WERI-Rb-1 (cell line): Measurements from ENCODE around the gene PDE6G.
A peak's percentile ranks its signal among the peaks of the same experiment; 100 is the strongest.

Experiments used
- DNase-seq: peaks from one replicate; pipeline ENCODE4 v3.0.0-alpha.2; 2020
- H3K27ac ChIP-seq: fragments of 250-450 bp; sonication (Bioruptor Pico); 2 replicates; pipeline ENCODE4 v1.5.1; 2020; ENCODE audit warnings: mild to moderate bottlenecking, moderate library complexity
- H3K27me3 ChIP-seq: fragments of 250-450 bp; sonication (Bioruptor Pico); 2 replicates; pipeline ENCODE4 v1.5.1; 2021; ENCODE audit warnings: mild to moderate bottlenecking, low read depth, moderate library complexity; ENCODE audit not compliant: insufficient read depth, severe bottlenecking
- H3K36me3 ChIP-seq: fragments of 250-450 bp; sonication (Bioruptor Pico); 2 replicates; pipeline ENCODE4 v1.5.1; 2020; ENCODE audit warnings: mild to moderate bottlenecking, moderate library complexity
- H3K4me3 ChIP-seq: 2 replicates; pipeline ENCODE4 v1.5.1; 2011; ENCODE audit warnings: low read depth, mild to moderate bottlenecking, control low read depth, low read length
- H3K9me3 ChIP-seq: fragments of 250-450 bp; sonication (Bioruptor Pico); 2 replicates; pipeline ENCODE4 v1.5.1; 2021; ENCODE audit warnings: mild to moderate bottlenecking, moderate library complexity; ENCODE audit not compliant: severe bottlenecking
- TF ChIP-seq, protein P1 (sequence below): IDR thresholded peaks from 2 replicates; pipeline ENCODE4 v1.5.1; 2011; ENCODE audit warnings: low read depth, mild to moderate bottlenecking, control low read depth, inconsistent platforms, low read length

PDE6G gene

GRCh38 chr17:81652906-81653771, 3.2 kb downstream of the PDE6G start:
- Histone ChIP-seq H3K27ac (peak overlapping the region; percentile 1; the same call in 1 of the 2 replicates), H3K36me3 (no peaks in the 10 kb centered on the region), H3K27me3 (no peaks in the 10 kb centered on the region), H3K4me3 (no peak overlapping the region), H3K9me3 (peaks cover 11% of the 10 kb centered on the region)
- no peak for DNase-seq
- TF ChIP-seq, protein P1, sequence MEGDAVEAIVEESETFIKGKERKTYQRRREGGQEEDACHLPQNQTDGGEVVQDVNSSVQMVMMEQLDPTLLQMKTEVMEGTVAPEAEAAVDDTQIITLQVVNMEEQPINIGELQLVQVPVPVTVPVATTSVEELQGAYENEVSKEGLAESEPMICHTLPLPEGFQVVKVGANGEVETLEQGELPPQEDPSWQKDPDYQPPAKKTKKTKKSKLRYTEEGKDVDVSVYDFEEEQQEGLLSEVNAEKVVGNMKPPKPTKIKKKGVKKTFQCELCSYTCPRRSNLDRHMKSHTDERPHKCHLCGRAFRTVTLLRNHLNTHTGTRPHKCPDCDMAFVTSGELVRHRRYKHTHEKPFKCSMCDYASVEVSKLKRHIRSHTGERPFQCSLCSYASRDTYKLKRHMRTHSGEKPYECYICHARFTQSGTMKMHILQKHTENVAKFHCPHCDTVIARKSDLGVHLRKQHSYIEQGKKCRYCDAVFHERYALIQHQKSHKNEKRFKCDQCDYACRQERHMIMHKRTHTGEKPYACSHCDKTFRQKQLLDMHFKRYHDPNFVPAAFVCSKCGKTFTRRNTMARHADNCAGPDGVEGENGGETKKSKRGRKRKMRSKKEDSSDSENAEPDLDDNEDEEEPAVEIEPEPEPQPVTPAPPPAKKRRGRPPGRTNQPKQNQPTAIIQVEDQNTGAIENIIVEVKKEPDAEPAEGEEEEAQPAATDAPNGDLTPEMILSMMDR = no peak

DNA sequence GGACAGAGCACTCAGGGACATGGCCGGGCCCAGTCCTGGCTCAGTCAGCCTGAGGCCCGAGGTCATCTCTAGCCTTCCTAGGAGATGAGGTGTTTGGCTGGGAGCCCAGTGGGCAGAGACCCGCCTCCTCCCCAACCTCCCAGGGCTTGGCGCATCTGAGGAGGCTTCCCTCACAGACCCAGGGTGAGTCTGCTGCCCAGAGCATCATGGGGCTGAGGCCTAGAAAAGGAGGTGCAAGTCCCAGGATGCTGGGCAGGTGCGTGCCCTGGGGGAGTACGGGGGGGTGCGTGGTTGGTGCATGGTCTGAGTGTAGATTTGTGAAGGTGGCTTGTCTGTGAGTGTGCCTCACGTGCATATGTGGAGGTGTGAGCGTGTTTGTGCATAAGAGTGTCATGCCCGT, 4.7 kb downstream of the PDE6G start:
- TF ChIP-seq, protein P1 = no peak
- DNase-seq = no peak
- Histone ChIP-seq H3K27me3 (no peaks in the 10 kb centered on the region), H3K4me3 (no peak overlapping the region), H3K36me3 (no peaks in the 10 kb centered on the region), H3K27ac (no peak overlapping the region), H3K9me3 (peaks cover 11% of the 10 kb centered on the region)

DNA sequence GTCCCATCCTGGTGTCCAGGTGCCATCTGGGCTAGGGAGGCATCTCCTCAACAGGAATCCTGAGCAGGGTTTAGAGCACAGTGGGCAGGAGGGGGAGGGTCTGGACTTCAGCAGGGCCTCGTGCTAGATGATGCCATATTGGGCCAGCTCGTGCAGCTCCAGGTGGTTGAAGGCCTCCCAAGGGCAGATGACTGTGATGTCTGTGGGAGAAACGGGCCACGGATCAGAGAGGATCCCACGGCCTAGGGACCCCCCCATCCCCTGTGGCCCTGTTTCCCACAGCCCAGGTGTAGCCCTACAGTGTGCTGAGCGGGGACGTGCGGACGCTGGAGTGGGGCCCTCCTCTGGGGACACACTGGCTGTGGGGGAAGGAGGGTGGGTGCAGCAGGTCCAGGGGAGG, 5.4 kb downstream of the PDE6G start:
- H3K27ac ChIP-seq = no peak overlapping the region; the same call in 1 of the 2 replicates
- H3K9me3 ChIP-seq = peaks cover 11% of the 10 kb centered on the region
- H3K36me3 ChIP-seq = no peaks in the 10 kb centered on the region
- no peak for DNase-seq
- no peak overlapping the region for H3K4me3 ChIP-seq
- TF ChIP-seq, protein P1 = no peak
- H3K27me3 ChIP-seq = no peaks in the 10 kb centered on the region

GRCh38 chr17:81648707-81649085, 7.6 kb downstream of the PDE6G start:
- no peak for DNase-seq
- Histone ChIP-seq H3K9me3 (peaks cover 11% of the 10 kb centered on the region), H3K36me3 (no peaks in the 10 kb centered on the region), H3K4me3 (no peak overlapping the region), H3K27me3 (no peaks in the 10 kb centered on the region), H3K27ac (no peak overlapping the region)
- TF ChIP-seq, protein P1 = no peak

DNA sequence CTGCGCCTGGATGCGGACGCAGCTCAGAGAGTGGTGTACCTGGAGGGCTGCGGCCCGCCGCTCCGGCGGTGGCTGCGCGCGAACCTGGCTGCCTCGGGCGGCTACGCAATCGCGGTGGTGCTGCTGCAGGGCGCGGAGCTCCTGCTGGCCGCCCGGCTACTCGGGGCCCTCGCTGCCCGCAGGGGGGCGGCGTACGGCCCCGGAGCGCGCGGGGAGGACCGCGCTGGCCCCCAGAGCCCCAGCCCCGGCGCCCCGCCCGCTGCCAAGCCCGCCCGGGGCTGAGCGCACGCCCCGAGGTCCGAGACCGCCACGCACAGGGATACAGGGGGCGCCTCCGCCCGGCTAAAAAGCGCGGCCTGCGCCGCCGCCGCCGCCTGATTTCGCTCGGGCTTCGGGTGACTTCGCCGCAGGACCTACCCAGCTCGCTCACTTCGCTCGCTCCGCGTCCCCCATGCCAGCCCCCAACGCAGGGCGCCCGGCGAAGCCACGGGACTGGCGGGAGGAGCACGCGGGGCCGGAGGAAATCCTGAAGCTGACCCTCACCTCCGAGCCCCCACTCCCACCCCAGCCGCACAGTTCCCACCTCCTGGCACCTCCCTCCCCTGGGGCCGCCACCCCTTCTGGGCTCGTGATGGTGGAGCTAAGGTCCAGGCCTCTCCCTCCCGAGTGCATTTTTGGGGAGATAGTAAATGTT, 8.2 kb downstream of the PDE6G start:
- Histone ChIP-seq H3K4me3 (no peak overlapping the region), H3K27me3 (no peaks in the 10 kb centered on the region), H3K27ac (no peak overlapping the region), H3K36me3 (no peaks in the 10 kb centered on the region), H3K9me3 (peaks cover 11% of the 10 kb centered on the region)
- TF ChIP-seq, protein P1 = no peak
- no peak for DNase-seq
